GM23338 (cell line): ENCODE results near the gene ARMC5.

Experiments
- CREB1 ChIP-seq: fragments of 250-450 bp; sonication (Bioruptor Pico); IDR thresholded peaks from 2 replicates; pipeline ENCODE4 v1.5.0; 2020; ENCODE audit warnings: low read depth, mild to moderate bottlenecking, moderate library complexity
- CTCF ChIP-seq, 2 experiments: fragments of 200-600 bp in 1 of 2; sonication (generic) in 1 of 2; conservative IDR thresholded peaks; 2 replicates each; pipeline versions ENCODE4 v1.5.1 to v1.6.1; 2016 to 2017; ENCODE audit warnings: antibody characterized with exemption in 2 of 2, low read depth in 2 of 2, mild to moderate bottlenecking in 2 of 2, moderate library complexity in 1 of 2
- ETS1 ChIP-seq: IDR thresholded peaks from 2 replicates; pipeline ENCODE4 v1.6.1; 2016; ENCODE audit warnings: antibody characterized with exemption
- EZH2 ChIP-seq: fragments of 200-600 bp; sonication (generic); IDR thresholded peaks from one replicate; pipeline ENCODE4 v1.8.0; 2017; ENCODE audit warnings: antibody characterized with exemption, mild to moderate bottlenecking, low read depth; ENCODE audit not compliant: unreplicated experiment
- EZH2phosphoT487 ChIP-seq: fragments of 200-600 bp; sonication (generic); IDR thresholded peaks from one replicate; pipeline ENCODE4 v1.8.1; 2018; ENCODE audit warnings: antibody characterized with exemption; ENCODE audit not compliant: unreplicated experiment
- JUNB ChIP-seq: IDR thresholded peaks from one replicate; pipeline ENCODE4 v1.6.1; 2016; ENCODE audit warnings: antibody characterized with exemption; ENCODE audit not compliant: unreplicated experiment
- NANOG ChIP-seq: IDR thresholded peaks from 2 replicates; pipeline ENCODE4 v1.6.1; 2016; ENCODE audit warnings: antibody characterized with exemption, borderline replicate concordance
- POLR2AphosphoS5 ChIP-seq: IDR thresholded peaks from 2 replicates; pipeline ENCODE4 v1.6.1; 2016; ENCODE audit warnings: antibody characterized with exemption, low read depth
- REST ChIP-seq: IDR thresholded peaks from one replicate; pipeline ENCODE4 v1.6.1; 2018; ENCODE audit warnings: antibody characterized with exemption; ENCODE audit not compliant: unreplicated experiment
- STAT1 ChIP-seq: IDR thresholded peaks from one replicate; pipeline ENCODE4 v1.6.1; 2016; ENCODE audit warnings: antibody characterized with exemption; ENCODE audit not compliant: unreplicated experiment
- ZNF331 ChIP-seq: fragments of 250-450 bp; sonication (Bioruptor Pico); IDR thresholded peaks from 2 replicates; pipeline ENCODE4 v1.5.0; 2020; ENCODE audit warnings: low read depth, mild to moderate bottlenecking, moderate library complexity
- ZNF462 ChIP-seq: fragments of 250-450 bp; sonication (Bioruptor Pico); IDR thresholded peaks from 2 replicates; pipeline ENCODE4 v1.5.0; 2020; ENCODE audit warnings: mild to moderate bottlenecking, moderate library complexity

- TF ChIP-seq CTCF (conservative IDR thresholded peaks at IDR 0.05; ENCODE audit: low read depth in 2 of 2) = no peak
- no peak for TF ChIP-seq POLR2AphosphoS5
- TF ChIP-seq EZH2phosphoT487 = no peak
- peak; percentile 5 for TF ChIP-seq EZH2
- TF ChIP-seq REST = no peak
- no peak for TF ChIP-seq CREB1 (CRISPR knock-in tag)
- no peak for TF ChIP-seq STAT1
- no peak for TF ChIP-seq ZNF331 (CRISPR knock-in tag)
- TF ChIP-seq JUNB = no peak
- TF ChIP-seq ZNF462 (CRISPR knock-in tag) = no peak
- TF ChIP-seq NANOG = no peak
- TF ChIP-seq ETS1 = no peak
Measured at GRCh38 chr16:31508706-31509195, 49.5 kb downstream of the ARMC5 start.
